ENCODE results near the gene HCRT. TPM values are rescaled to one million over a fixed set of nuclear protein-coding genes. Genes with fewer than 3 reads are reported as not detected.

The HCRT gene
- total RNA-seq, 1 donor from 2014 or later, result not detected

DNA sequence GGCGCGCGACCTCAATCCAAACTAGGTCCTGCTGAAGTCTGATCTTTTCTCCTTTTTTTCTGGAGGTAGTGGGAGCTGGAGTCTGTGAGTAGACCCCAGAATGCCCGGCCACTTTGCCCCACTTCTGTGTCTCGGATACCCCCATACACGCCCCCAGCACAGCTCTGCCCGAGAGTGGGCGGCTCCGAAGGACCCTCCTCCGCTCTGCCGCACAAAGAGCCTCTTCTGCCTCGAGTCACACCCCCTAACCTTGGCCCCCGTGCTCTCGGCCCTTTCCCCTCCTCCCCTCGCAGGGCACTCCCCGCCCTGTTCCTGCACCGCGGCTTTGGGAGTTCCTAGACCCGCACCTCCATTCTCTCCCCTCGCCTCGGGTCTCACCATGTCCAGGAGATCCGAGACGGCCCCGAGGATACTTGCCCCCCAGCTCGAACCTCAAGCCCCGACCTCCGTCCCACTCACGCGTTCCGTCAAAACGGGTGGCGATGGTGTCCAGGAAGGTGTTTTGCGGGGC, 4.8 kb downstream of the HCRT start:
- Mint-ChIP-seq H3K36me3 (ENCODE audit: low read depth) (peaks cover 3% of the 10 kb centered on the region), H3K4me1 (peaks cover 42% of the 10 kb centered on the region), H3K9me3 (no peaks in the 10 kb centered on the region), H3K27ac (peak overlapping the region; percentile 11), H3K27me3 (peaks cover 25% of the 10 kb centered on the region), H3K4me3 (peak overlapping the region; percentile 70)
- peak; percentile 63 for DNase-seq
- intact Hi-C loops (cut with micrococcal nuclease), result loop anchor here (2.0 to 10.0 kb wide), 4 partner anchors 68 to 216 kb away; partner anchors contain the start of genes CNP, DHX58 and STAT5A

- peaks cover 25% of the 10 kb centered on the region for H3K27me3 Mint-ChIP-seq
- intact Hi-C loops (cut with micrococcal nuclease), result loop anchor here (2.0 to 10.0 kb wide), 4 partner anchors 68 to 215 kb away; partner anchors contain the start of genes CNP, DHX58 and STAT5A
- DNase-seq, result peak; percentile 79
- H3K36me3 Mint-ChIP-seq (ENCODE audit: low read depth), result peaks cover 3% of the 10 kb centered on the region
- H3K4me1 Mint-ChIP-seq, result peaks cover 40% of the 10 kb centered on the region
- H3K27ac Mint-ChIP-seq, result no peak overlapping the region
- peak overlapping the region; percentile 70 for H3K4me3 Mint-ChIP-seq
- no peaks in the 10 kb centered on the region for H3K9me3 Mint-ChIP-seq
These were observed 5.3 kb downstream of the HCRT start for GRCh38 chr17:42179911-42180410.

DNA sequence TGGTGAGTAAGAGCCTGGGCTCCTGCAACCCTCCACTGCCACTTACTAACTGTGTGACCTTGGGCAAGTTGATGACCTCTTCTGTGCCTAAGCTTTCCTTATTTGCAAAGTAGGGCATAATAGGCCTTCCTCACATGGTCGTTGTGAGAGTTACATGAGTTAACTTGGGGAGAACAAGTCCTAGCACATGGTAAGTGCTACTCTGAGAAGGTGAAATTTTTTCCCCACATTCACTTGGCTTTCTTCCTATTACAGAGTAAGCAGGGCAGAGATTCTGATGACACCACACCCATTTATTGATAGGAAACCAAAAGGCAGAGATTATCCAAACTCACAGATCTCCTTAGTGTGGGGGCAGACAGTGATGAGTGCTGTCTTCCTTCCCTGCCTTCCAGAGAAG, 5.9 kb downstream of the HCRT start:
- Mint-ChIP-seq H3K4me3 (no peak overlapping the region), H3K27me3 (peaks cover 25% of the 10 kb centered on the region), H3K4me1 (peaks cover 38% of the 10 kb centered on the region), H3K27ac (no peak overlapping the region), H3K36me3 (ENCODE audit: low read depth) (peaks cover 3% of the 10 kb centered on the region), H3K9me3 (no peaks in the 10 kb centered on the region)
- intact Hi-C loops (cut with micrococcal nuclease), result no loop called here
- peak; percentile 55 for DNase-seq

GRCh38 chr17:42178817-42179216, 6.4 kb downstream of the HCRT start:
- H3K4me3 Mint-ChIP-seq, result peak overlapping the region; percentile 49
- peak overlapping the region; percentile 39 for H3K27ac Mint-ChIP-seq
- peaks cover 25% of the 10 kb centered on the region for H3K27me3 Mint-ChIP-seq
- H3K4me1 Mint-ChIP-seq, result peaks cover 37% of the 10 kb centered on the region
- intact Hi-C loops (cut with micrococcal nuclease), result no loop called here
- H3K36me3 Mint-ChIP-seq (ENCODE audit: low read depth), result peaks cover 3% of the 10 kb centered on the region
- H3K9me3 Mint-ChIP-seq, result no peaks in the 10 kb centered on the region
- peak; percentile 70 for DNase-seq

GRCh38 chr17:42177684-42178083, 7.6 kb downstream of the HCRT start:
- Mint-ChIP-seq H3K9me3 (no peaks in the 10 kb centered on the region), H3K27me3 (peaks cover 25% of the 10 kb centered on the region), H3K36me3 (ENCODE audit: low read depth) (peaks cover 3% of the 10 kb centered on the region), H3K4me1 (peaks cover 29% of the 10 kb centered on the region), H3K27ac (no peak overlapping the region), H3K4me3 (no peak overlapping the region)
- no peak for DNase-seq
- intact Hi-C loops (cut with micrococcal nuclease), result no loop called here

DNA sequence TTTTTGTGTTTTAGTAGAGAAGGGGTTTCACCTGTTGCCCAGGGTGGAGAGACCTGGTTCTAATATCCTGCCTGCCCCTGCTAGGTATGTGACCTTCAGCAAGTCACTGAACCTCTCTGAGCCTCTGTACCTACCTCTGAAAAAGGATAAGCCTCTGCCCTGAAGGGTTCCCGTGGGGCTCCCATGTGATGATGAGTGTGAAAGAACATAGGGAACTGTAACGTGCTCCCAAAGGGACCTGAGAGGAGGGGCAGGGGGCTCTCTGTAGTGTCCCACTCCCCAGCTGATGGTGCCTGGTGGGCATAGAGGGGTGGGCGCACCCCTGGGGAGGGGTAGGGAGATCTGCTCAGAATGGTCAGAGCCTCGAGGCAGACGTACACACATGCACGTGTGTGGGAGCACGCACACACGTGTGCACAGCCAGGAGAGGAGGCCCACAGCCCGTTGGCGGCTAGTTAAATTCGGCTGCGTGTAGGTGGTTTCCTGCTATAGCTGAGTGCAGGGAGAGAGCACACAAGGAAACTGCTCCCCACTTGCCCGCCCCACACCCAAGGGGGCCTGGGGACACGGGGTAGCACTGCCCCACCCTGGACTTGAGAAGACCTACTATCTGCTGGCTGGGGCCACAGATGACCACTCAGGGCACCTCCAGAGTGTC, 11.0 kb downstream of the HCRT start:
- Mint-ChIP-seq H3K27me3 (peaks cover 11% of the 10 kb centered on the region), H3K4me1 (peaks cover 15% of the 10 kb centered on the region), H3K36me3 (ENCODE audit: low read depth) (peaks cover 3% of the 10 kb centered on the region), H3K9me3 (no peaks in the 10 kb centered on the region), H3K4me3 (no peak overlapping the region), H3K27ac (no peak overlapping the region)
- DNase-seq, result no peak
- intact Hi-C loops (cut with micrococcal nuclease), result no loop called here

- intact Hi-C loops (cut with micrococcal nuclease), result no loop called here
- Mint-ChIP-seq H3K27me3 (peaks cover 2% of the 10 kb centered on the region), H3K9me3 (no peaks in the 10 kb centered on the region), H3K4me1 (peaks cover 4% of the 10 kb centered on the region), H3K27ac (no peak overlapping the region), H3K36me3 (ENCODE audit: low read depth) (no peaks in the 10 kb centered on the region), H3K4me3 (no peak overlapping the region)
- no peak for DNase-seq
These were observed 13.4 kb downstream of the HCRT start for GRCh38 chr17:42171831-42172230.

GRCh38 chr17:42169351-42169750, 15.9 kb downstream of the HCRT start:
- intact Hi-C loops (cut with micrococcal nuclease), result no loop called here
- peaks cover 2% of the 10 kb centered on the region for H3K27me3 Mint-ChIP-seq
- H3K27ac Mint-ChIP-seq, result no peak overlapping the region
- no peak for DNase-seq
- no peaks in the 10 kb centered on the region for H3K9me3 Mint-ChIP-seq
- H3K4me1 Mint-ChIP-seq, result no peaks in the 10 kb centered on the region
- H3K36me3 Mint-ChIP-seq (ENCODE audit: low read depth), result no peaks in the 10 kb centered on the region
- no peak overlapping the region for H3K4me3 Mint-ChIP-seq

DNA sequence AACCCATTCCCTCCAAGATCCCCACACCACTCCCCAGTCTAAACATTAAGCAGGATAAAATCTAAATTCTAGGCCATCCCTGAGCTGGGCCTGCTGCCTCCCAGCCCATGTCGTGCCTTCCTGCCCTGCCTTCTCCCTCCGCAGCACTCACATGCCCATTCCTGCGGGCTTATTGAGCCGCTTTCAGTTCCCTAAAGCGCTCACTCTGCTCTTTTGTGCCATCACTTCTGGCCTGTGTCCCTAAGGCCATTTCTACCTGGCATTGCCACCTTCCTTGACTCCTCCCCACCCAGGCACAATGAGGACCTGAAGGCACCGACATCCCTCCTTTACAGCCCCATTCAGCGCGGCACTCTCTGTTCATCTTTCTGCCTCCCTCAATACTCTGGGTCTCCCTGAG, 17.4 kb downstream of the HCRT start:
- DNase-seq, result no peak
- H3K27ac Mint-ChIP-seq, result no peak overlapping the region
- no peaks in the 10 kb centered on the region for H3K9me3 Mint-ChIP-seq
- intact Hi-C loops (cut with micrococcal nuclease), result no loop called here
- peaks cover 2% of the 10 kb centered on the region for H3K27me3 Mint-ChIP-seq
- H3K4me3 Mint-ChIP-seq, result no peak overlapping the region
- peaks cover 4% of the 10 kb centered on the region for H3K4me1 Mint-ChIP-seq
- H3K36me3 Mint-ChIP-seq (ENCODE audit: low read depth), result no peaks in the 10 kb centered on the region

DNA sequence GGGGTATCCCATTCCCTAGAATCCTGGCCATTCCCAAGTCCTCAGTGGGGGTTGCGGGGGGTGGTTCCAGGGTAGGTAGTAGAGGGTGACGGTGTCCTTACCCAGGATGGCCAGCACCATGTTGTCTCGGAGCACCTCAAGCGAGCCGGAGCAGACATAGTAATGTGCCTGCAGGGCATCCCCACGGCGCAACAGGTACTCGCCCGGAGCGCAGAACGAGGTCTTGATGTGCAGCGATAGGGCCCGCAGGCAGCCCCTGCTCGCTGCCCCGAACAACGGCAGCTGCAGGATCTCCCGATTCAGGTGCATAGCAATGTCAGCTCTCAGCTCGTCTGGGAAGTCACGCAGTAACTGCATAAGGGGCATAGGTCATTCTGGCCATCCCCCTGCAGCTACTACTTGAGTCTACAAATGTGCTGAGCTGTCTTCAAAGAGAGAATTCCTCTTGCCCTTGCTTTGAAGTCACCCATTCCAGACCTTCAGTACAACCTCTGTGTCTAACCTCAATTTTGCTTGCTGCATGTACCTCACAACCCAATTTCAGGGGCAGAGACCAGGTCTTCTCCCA, 19.0 kb downstream of the HCRT start:
- no peaks in the 10 kb centered on the region for H3K9me3 Mint-ChIP-seq
- no peak overlapping the region for H3K27ac Mint-ChIP-seq
- H3K4me1 Mint-ChIP-seq, result peaks cover 4% of the 10 kb centered on the region
- H3K4me3 Mint-ChIP-seq, result no peak overlapping the region
- peaks cover 2% of the 10 kb centered on the region for H3K27me3 Mint-ChIP-seq
- intact Hi-C loops (cut with micrococcal nuclease), result no loop called here
- H3K36me3 Mint-ChIP-seq (ENCODE audit: low read depth), result no peaks in the 10 kb centered on the region
- DNase-seq, result no peak

- intact Hi-C loops (cut with micrococcal nuclease), result no loop called here
- H3K9me3 Mint-ChIP-seq, result no peaks in the 10 kb centered on the region
- H3K4me3 Mint-ChIP-seq, result no peak overlapping the region
- DNase-seq, result no peak
- H3K27ac Mint-ChIP-seq, result no peak overlapping the region
- H3K4me1 Mint-ChIP-seq, result peaks cover 4% of the 10 kb centered on the region
- peaks cover 2% of the 10 kb centered on the region for H3K27me3 Mint-ChIP-seq
- H3K36me3 Mint-ChIP-seq (ENCODE audit: low read depth), result no peaks in the 10 kb centered on the region
These were observed 19.5 kb downstream of the HCRT start for GRCh38 chr17:42165751-42166150.

GRCh38 chr17:42163696-42164407, 21.4 kb downstream of the HCRT start:
- intact Hi-C loops (cut with micrococcal nuclease), result no loop called here

GRCh38 chr17:42163113-42163512, 22.1 kb downstream of the HCRT start:
- no peaks in the 10 kb centered on the region for H3K27me3 Mint-ChIP-seq
- peaks cover 4% of the 10 kb centered on the region for H3K4me1 Mint-ChIP-seq
- no peaks in the 10 kb centered on the region for H3K9me3 Mint-ChIP-seq
- intact Hi-C loops (cut with micrococcal nuclease), result no loop called here
- H3K36me3 Mint-ChIP-seq (ENCODE audit: low read depth), result no peaks in the 10 kb centered on the region
- H3K4me3 Mint-ChIP-seq, result no peak overlapping the region
- DNase-seq, result peak; percentile 85
- no peak overlapping the region for H3K27ac Mint-ChIP-seq

More at GRCh38 chr17:42163696-42164407, 21.4 kb downstream of the HCRT start:
- no peak for DNase-seq
- Mint-ChIP-seq H3K4me1 (peaks cover 4% of the 10 kb centered on the region), H3K4me3 (no peak overlapping the region), H3K36me3 (ENCODE audit: low read depth) (no peaks in the 10 kb centered on the region), H3K27ac (no peak overlapping the region), H3K9me3 (no peaks in the 10 kb centered on the region), H3K27me3 (no peaks in the 10 kb centered on the region)

DNA sequence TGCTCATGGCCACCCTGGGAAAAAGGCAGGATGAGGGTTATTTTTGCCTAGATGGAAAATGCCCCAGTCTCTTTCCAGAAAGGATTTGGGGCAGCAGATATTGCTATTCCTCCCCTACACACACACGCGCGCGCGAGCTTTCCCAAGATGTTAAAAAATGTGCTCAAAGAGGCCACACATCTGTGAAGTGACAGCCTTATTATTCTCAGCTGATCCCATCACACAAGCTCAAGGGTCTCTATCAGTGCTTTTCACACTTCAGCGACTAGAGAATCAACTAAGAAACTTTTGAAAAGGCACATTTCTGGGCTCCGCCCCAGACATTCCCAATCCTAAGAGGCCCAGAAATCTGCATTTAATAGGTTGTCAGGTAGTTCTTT, 24.7 kb downstream of the HCRT start:
- Mint-ChIP-seq H3K36me3 (ENCODE audit: low read depth) (no peaks in the 10 kb centered on the region), H3K4me3 (no peak overlapping the region)

More for the DNA sequence above, 24.7 kb downstream of the HCRT start:
- Mint-ChIP-seq H3K4me1 (peaks cover 9% of the 10 kb centered on the region), H3K9me3 (no peaks in the 10 kb centered on the region), H3K27me3 (no peaks in the 10 kb centered on the region), H3K27ac (no peak overlapping the region)
- DNase-seq, result no peak
- intact Hi-C loops (cut with micrococcal nuclease), result no loop called here
